Hepatocyte (in vitro differentiated cells): ENCODE data around the gene CTNNBIP1. TPM values are rescaled to one million over a fixed set of nuclear protein-coding genes. Genes with fewer than 3 reads are reported as not detected.

Experiments
- DNase-seq: peaks from one replicate; pipeline ENCODE4 v3.0.0-alpha.2; 2016; ENCODE audit warnings: low spot score
- H2AFZ ChIP-seq: fragments of 200-600 bp; sonication (generic); 2 replicates; pipeline ENCODE4 v1.6.0; 2016; ENCODE audit warnings: antibody characterized with exemption, mild to moderate bottlenecking
- H3K27ac ChIP-seq: fragments of 200-600 bp; sonication (generic); 2 replicates; pipeline ENCODE4 v1.5.1; 2016; ENCODE audit warnings: mild to moderate bottlenecking
- H3K27me3 ChIP-seq: fragments of 200-600 bp; sonication (generic); 2 replicates; pipeline ENCODE4 v1.6.1; 2016
- H3K36me3 ChIP-seq: fragments of 200-600 bp; sonication (generic); replicated peaks from 2 replicates; pipeline ENCODE4 v1.5.1; 2016; ENCODE audit warnings: low read depth; ENCODE audit not compliant: insufficient read depth
- H3K4me1 ChIP-seq: fragments of 200-600 bp; sonication (generic); 2 replicates; pipeline ENCODE4 v1.5.1; 2016; ENCODE audit warnings: mild to moderate bottlenecking, moderate library complexity; ENCODE audit not compliant: insufficient read depth
- H3K4me2 ChIP-seq: fragments of 200-600 bp; sonication (generic); 2 replicates; pipeline ENCODE4 v1.6.0; 2016
- H3K4me3 ChIP-seq: fragments of 200-600 bp; sonication (generic); 2 replicates; pipeline ENCODE4 v1.5.1; 2016; ENCODE audit warnings: mild to moderate bottlenecking
- H3K79me2 ChIP-seq: fragments of 200-600 bp; sonication (generic); 2 replicates; pipeline ENCODE4 v1.6.0; 2017; ENCODE audit warnings: mild to moderate bottlenecking
- H3K9me2 ChIP-seq: fragments of 200-600 bp; sonication (generic); replicated peaks from 2 replicates; pipeline ENCODE4 v1.6.0; 2017; ENCODE audit warnings: mild to moderate bottlenecking; ENCODE audit not compliant: insufficient read depth
- H3K9me3 ChIP-seq: fragments of 200-600 bp; sonication (generic); 2 replicates; pipeline ENCODE4 v1.5.1; 2016; ENCODE audit warnings: low read depth, mild to moderate bottlenecking
- H4K20me1 ChIP-seq: fragments of 200-600 bp; sonication (generic); 2 replicates; pipeline ENCODE4 v1.6.0; 2016; ENCODE audit warnings: mild to moderate bottlenecking; ENCODE audit not compliant: insufficient read depth, poor library complexity, severe bottlenecking
- EZH2 ChIP-seq: fragments of 200-600 bp; sonication (generic); IDR thresholded peaks from 2 replicates; pipeline ENCODE4 v1.6.1; 2016; ENCODE audit warnings: antibody characterized with exemption, mild to moderate bottlenecking, borderline replicate concordance
- EZH2phosphoT487 ChIP-seq: fragments of 200-600 bp; sonication (generic); IDR thresholded peaks from one replicate; pipeline ENCODE4 v1.6.1; 2018; ENCODE audit warnings: antibody characterized with exemption, mild to moderate bottlenecking, low read depth, moderate library complexity; ENCODE audit not compliant: unreplicated experiment, severe bottlenecking
- WGBS: methylation state at CpG from one replicate; pipeline ENCODE4 v1.1.6; 2016; ENCODE audit warnings: low lambda C conversion rate; ENCODE audit errors: missing lambda C conversion rate; 5-methylcytosine and 5-hydroxymethylcytosine counted together
- polyA plus RNA-seq: library from polyadenylated mRNA; unstranded; fragments of >200 nt; fragmentation: Nextera tagmentation; extraction: Ambion mirVana; gene quantifications from 2 replicates; pipeline ENCODE4 v1.2.1, GENCODE V29; 2016
- total RNA-seq: library from RNA; depleted of rRNA; stranded (reverse); fragments of >200 nt; gene quantifications from 2 replicates; pipeline ENCODE4 v1.2.3, GENCODE V29; 2014
- TF ChIP-seq, protein P1 (sequence below): fragments of 200-600 bp; sonication (generic); IDR thresholded peaks from 2 replicates; pipeline ENCODE4 v1.5.1; 2016; ENCODE audit warnings: antibody characterized with exemption, mild to moderate bottlenecking; ENCODE audit not compliant: poor library complexity

CTNNBIP1 gene
- total and polyA plus RNA-seq, 2 experiments from 2014 or later, result 25.2 to 49.8 TPM

DNA sequence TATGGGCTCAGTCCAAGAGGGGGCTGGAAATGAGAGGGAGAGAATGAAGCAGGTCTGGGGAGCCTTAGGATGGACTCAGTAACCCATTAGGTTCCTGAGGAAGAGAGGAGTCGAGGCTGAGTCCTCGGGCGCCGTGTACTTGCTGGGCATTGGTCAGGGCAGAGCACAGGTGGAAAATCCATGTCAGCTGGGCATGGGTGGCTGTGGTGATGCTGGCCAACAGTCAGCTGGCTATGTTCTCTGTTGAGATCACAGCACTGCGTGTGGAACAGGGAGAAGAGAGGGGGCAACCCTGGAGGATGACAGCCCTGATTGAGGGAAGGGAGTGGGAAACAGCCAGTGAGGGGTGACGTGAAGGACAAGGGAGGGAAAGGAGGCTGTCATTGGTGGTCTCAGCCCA, 43.2 kb downstream of the CTNNBIP1 start:
- no peak overlapping the region for H2AFZ ChIP-seq
- H3K4me2 ChIP-seq, result no peak overlapping the region
- no peaks in the 10 kb centered on the region for H3K9me2 ChIP-seq
- no peaks in the 10 kb centered on the region for H4K20me1 ChIP-seq
- H3K27ac ChIP-seq, result no peak overlapping the region
- H3K27me3 ChIP-seq, result no peaks in the 10 kb centered on the region
- no peaks in the 10 kb centered on the region for H3K36me3 ChIP-seq
- 97% methylated on average over 6 of the region's 6 CpGs for WGBS
- no peak for TF ChIP-seq EZH2
- TF ChIP-seq, protein P1, sequence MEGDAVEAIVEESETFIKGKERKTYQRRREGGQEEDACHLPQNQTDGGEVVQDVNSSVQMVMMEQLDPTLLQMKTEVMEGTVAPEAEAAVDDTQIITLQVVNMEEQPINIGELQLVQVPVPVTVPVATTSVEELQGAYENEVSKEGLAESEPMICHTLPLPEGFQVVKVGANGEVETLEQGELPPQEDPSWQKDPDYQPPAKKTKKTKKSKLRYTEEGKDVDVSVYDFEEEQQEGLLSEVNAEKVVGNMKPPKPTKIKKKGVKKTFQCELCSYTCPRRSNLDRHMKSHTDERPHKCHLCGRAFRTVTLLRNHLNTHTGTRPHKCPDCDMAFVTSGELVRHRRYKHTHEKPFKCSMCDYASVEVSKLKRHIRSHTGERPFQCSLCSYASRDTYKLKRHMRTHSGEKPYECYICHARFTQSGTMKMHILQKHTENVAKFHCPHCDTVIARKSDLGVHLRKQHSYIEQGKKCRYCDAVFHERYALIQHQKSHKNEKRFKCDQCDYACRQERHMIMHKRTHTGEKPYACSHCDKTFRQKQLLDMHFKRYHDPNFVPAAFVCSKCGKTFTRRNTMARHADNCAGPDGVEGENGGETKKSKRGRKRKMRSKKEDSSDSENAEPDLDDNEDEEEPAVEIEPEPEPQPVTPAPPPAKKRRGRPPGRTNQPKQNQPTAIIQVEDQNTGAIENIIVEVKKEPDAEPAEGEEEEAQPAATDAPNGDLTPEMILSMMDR, result no peak
- no peak for TF ChIP-seq EZH2phosphoT487
- H3K4me3 ChIP-seq, result no peak overlapping the region
- no peaks in the 10 kb centered on the region for H3K9me3 ChIP-seq
- H3K79me2 ChIP-seq, result no peaks in the 10 kb centered on the region
- no peaks in the 10 kb centered on the region for H3K4me1 ChIP-seq
- DNase-seq, result no peak

DNA sequence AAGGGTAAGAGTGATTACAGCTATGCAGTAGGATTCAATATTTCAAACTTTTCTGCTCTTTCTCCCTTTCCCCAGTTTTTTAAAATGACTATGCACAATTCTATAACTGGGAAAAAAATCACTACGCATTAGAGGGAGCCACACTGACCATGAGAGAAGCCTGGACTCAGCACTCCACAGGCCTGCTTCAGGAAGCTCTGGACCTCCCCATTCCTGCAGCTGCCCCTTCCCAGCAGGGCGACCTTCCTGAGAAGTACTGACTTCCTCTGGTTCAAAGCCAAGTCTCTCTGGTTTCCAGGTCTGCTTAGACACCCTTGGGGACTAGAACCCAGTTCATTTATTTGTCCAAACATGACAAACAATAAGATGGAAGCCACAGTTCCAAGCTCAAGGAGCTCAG, 44.3 kb downstream of the CTNNBIP1 start:
- WGBS, result 97% methylated on average over 2 of the region's 2 CpGs
- H2AFZ ChIP-seq, result no peak overlapping the region
- TF ChIP-seq EZH2 (no peak), EZH2phosphoT487 (no peak)
- TF ChIP-seq, protein P1, result no peak

DNA sequence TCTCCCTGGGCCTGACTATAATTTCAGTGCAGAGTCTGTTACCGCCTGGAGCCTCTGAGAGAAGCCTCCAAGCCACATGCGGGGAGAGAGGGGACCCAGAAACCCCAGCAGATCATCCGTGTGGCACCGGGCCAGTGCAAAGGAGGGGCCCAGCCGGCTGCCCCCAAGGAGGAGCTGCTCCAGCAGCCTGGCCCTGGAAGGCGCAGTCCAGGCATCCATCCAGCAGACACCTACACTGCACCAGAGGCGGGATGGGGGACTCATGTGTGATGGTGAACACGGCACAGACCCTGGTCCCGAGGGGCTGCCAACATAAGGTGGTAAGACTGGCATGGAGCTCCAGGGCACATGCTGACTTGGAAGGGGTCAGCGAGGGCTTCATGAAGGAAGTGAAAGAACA, 46.7 kb downstream of the CTNNBIP1 start:
- no peak overlapping the region for H2AFZ ChIP-seq
- no peak overlapping the region for H3K4me2 ChIP-seq
- H3K4me3 ChIP-seq, result no peak overlapping the region
- H4K20me1 ChIP-seq, result no peaks in the 10 kb centered on the region
- no peaks in the 10 kb centered on the region for H3K36me3 ChIP-seq
- 93% methylated on average over 10 of the region's 10 CpGs for WGBS
- no peaks in the 10 kb centered on the region for H3K9me2 ChIP-seq
- DNase-seq, result no peak
- H3K9me3 ChIP-seq, result no peaks in the 10 kb centered on the region
- TF ChIP-seq, protein P1, result no peak
- TF ChIP-seq EZH2phosphoT487 (no peak), EZH2 (no peak)
- H3K4me1 ChIP-seq, result no peaks in the 10 kb centered on the region
- H3K27me3 ChIP-seq, result no peaks in the 10 kb centered on the region
- no peak overlapping the region for H3K27ac ChIP-seq
- H3K79me2 ChIP-seq, result no peaks in the 10 kb centered on the region

More for the DNA sequence above, 44.3 kb downstream of the CTNNBIP1 start:
- no peaks in the 10 kb centered on the region for H3K36me3 ChIP-seq
- DNase-seq, result no peak
- H3K27me3 ChIP-seq, result no peaks in the 10 kb centered on the region
- H3K4me3 ChIP-seq, result no peak overlapping the region
- H3K4me2 ChIP-seq, result no peak overlapping the region
- H3K27ac ChIP-seq, result no peak overlapping the region
- no peaks in the 10 kb centered on the region for H3K79me2 ChIP-seq
- no peaks in the 10 kb centered on the region for H3K9me2 ChIP-seq
- H3K4me1 ChIP-seq, result no peaks in the 10 kb centered on the region
- no peaks in the 10 kb centered on the region for H4K20me1 ChIP-seq
- H3K9me3 ChIP-seq, result no peaks in the 10 kb centered on the region

DNA sequence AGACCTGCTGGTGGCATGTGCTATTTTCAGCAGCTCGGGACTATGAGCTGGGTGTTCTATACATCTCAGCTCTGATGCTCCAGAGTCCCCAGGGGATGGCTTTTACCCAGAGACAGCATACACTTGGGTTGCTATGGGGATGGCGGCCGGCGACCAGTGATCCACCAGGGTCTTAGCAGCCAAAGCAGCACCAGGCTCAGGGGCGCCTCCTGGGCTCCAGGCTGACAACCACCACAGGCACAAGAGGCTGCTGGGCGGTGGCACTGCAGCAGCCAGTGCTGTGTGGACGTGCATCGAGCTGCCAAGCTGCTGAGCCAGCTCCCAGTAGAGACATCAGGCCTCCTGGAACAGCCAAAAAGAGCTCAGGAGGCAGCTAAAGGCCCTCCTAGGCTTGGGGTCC, 48.7 kb downstream of the CTNNBIP1 start:
- Histone ChIP-seq H3K79me2 (no peaks in the 10 kb centered on the region), H4K20me1 (no peaks in the 10 kb centered on the region), H3K27ac (no peak overlapping the region), H3K27me3 (no peaks in the 10 kb centered on the region), H2AFZ (no peak overlapping the region), H3K9me3 (no peaks in the 10 kb centered on the region), H3K4me2 (no peak overlapping the region), H3K4me3 (no peak overlapping the region), H3K36me3 (no peaks in the 10 kb centered on the region), H3K9me2 (no peaks in the 10 kb centered on the region), H3K4me1 (no peaks in the 10 kb centered on the region)
- 86% methylated on average over 8 of the region's 8 CpGs for WGBS
- DNase-seq, result no peak
- TF ChIP-seq EZH2 (no peak), EZH2phosphoT487 (no peak)
- TF ChIP-seq, protein P1, result no peak
